Measurements from ENCODE around the gene SH3GL1.
A peak's percentile ranks its signal among the peaks of the same experiment; 100 is the strongest.

SH3GL1 gene

GRCh38 chr19:4431808-4432674 is 31.7 kb upstream of the SH3GL1 start:
- DNase-seq, result no peak

DNA sequence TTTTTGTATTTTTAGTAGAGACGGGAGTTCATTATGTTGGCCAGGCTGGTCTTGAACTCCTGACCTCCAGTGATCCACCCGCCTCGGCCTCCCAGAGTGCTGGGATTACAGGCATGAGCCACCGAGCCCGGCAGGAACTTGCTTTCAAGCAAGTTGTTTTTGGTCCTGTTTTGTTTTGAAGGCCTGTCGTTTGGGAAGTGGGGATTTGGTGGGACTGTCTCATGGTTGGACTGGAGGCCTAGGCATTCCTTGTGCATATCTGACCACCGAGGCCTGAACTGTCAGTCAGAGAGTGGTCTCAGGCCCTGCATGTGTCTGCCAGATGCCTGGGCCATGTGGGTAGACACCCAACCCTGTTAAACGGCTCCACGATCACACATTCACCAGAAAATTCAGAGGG is 30.9 kb upstream of the SH3GL1 start:
- no peak for DNase-seq

GRCh38 chr19:4430760-4431159 is 30.4 kb upstream of the SH3GL1 start:
- DNase-seq, result no peak

- DNase-seq, result no peak
Observed at GRCh38 chr19:4429771-4430171, 29.4 kb upstream of the SH3GL1 start.

DNA sequence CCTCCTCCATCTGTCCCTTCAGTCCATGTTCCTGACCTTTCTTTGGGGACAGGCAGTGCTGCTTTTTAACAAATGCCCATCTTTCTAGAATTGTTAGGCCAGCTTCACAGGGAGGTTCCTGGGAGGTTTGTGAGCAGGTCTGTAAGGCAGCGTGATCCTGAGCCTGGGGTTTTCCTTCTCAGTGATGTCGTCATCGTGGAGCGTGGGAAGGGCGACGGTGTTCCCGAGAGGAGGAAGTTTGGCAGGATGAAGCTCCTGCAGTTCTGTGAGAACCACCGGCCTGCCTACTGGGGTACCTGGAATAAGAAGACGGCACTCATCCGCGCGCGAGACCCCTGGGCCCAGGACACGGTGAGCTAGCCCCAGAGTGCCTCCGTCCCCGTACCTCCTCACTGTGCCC is 28.9 kb upstream of the SH3GL1 start:
- no peak for DNase-seq

GRCh38 chr19:4428326-4428975 is 28.1 kb upstream of the SH3GL1 start:
- no peak for DNase-seq

GRCh38 chr19:4425537-4425936 is 25.2 kb upstream of the SH3GL1 start:
- no peak for DNase-seq

- DNase-seq, result no peak
Observed at GRCh38 chr19:4423416-4424126, 23.2 kb upstream of the SH3GL1 start.

GRCh38 chr19:4416268-4416667 is 15.9 kb upstream of the SH3GL1 start:
- DNase-seq, result no peak

- DNase-seq, result no peak
Observed at GRCh38 chr19:4415352-4415751, 15.0 kb upstream of the SH3GL1 start.

- DNase-seq, result no peak
Observed at GRCh38 chr19:4414800-4415321, 14.5 kb upstream of the SH3GL1 start.

DNA sequence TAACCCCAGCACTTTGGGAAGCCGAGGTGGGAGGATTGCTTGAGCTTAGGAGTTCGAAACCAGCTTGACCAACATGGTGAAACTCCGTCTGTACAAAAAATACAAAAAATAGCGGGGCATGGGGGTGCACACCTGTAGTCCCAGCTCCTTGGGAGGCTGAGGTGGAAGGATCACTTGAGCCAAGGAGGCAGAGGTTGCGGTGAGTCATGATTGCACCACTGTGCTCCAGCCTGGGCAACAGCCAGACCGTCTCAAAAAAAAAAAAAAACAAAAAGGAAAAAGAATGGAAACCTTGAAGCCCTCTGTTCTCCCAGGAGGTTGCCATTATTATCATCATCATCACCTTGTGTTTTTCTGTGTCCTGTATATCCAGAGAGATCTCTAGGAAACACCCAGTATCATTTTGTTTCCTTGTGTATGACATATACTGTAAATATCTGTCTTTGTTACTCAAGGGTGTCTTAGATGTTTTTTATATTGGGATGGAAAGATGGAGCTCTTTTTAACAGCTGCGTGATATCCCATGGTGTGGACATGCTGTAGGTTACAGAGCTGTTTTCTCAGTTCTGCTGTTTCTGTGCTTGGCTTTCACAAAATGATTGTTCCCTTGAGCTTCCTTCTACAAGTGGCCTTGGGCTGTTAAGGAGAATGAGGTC is 13.9 kb upstream of the SH3GL1 start:
- no peak for DNase-seq

DNA sequence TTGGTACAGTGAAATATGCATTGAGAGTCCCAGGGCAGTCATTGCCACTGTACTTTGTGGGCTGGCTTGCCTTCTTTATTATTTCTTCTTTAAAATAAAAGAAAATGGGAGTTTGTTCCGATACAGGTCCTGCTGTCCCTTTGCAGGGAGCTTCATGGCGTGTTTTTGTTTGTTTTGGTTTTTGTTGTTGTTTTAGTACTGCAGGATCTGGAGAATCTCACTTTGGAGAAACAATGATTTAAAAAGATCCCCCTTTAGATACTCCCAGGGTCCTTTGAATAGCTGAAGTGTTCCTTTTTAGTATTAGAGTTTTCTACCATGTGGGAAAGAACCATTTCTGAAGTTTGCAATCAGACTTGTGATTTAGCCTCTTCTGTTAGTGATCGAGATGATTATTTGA is 13.2 kb upstream of the SH3GL1 start:
- DNase-seq, result no peak

DNA sequence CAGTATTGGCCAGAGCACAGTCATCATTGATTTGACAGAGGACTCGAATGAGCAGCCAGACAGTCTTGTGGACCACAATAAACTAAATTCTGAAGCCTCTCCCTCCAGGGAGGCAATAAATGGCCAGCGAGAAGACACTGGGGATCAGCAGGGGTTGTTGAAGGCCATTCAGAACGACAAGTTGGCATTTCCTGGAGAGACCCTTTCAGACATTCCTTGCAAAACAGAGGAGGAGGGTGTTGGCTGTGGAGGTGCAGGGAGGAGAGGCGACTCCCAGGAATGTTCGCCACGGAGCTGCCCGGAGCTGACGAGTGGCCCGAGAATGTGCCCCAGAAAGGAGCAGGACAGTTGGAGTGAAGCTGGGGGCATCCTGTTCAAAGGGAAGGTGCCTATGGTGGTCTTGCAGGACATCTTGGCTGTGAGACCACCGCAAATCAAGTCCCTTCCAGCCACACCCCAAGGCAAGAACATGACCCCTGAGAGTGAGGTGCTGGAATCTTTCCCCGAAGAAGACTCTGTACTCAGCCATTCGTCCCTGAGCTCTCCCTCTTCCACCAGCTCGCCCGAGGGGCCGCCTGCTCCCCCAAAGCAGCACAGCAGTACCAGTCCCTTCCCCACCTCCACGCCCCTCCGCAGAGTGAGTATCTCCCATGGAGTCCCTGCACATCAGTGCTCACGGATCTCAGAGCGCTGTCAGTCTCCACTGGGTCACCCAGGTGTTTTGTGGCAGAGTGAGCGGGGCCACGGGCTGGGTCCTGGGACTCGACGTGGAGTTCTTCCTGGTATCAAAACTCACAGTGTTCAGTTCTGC is 9.0 kb upstream of the SH3GL1 start:
- no peak for DNase-seq

DNA sequence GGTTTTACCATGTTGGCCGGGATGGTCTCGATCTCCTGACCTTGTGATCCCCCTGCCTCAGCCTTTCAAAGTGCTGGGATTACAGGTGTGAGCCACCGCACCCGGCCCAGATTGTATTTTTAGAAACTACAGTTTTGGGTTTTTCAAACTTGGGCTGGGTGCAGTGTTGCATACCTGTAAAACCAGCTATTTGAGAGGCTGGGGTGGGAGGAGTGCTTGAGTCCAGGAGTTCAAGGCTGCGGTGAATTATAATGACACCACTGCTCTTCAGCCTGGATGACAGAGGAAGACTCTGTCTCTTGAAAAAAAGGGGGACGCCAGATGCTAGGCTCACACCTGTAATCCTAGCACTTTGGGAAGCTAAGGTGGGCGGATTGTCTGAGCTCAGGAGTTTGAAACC is 6.3 kb upstream of the SH3GL1 start:
- DNase-seq, result no peak

- DNase-seq, result no peak
Observed at GRCh38 chr19:4405977-4406376, 5.6 kb upstream of the SH3GL1 start.

DNA sequence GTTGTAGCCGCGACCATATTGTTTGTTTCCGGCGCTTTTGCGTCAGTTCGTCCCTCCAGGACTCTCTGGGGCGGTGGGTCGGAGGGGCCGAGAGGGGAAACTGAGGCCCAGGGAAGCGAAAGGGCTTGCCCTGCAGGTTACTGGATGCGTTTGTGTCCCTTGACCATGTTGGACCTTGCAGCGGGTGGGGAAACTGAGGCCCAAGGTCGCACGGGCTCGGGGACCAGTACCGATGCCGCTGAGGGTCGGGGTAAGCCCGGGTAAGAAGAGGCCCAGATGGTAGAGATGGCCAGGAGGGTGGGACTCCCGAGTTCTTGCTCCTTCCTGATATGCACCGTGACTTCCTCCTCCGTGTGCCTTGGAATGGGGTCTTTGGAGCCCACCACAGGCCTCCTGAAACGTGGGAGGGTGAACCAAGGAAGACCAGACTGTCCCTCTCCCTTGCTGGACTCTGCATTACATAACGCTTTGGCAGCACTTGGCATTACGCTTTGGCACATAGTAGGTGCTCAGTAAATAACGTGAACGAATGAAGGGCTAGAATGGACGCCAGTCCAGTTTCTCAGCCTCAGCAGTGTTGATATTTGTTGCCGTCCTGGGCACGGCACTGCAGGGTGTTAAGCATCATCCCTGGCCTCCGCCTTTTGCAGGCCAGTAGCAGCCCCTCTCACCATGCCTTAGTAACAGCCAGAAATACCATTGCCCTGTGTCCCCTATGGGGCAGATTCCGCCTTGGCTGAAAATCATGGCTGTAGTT is 2.8 kb upstream of the SH3GL1 start:
- no peak for DNase-seq

DNA sequence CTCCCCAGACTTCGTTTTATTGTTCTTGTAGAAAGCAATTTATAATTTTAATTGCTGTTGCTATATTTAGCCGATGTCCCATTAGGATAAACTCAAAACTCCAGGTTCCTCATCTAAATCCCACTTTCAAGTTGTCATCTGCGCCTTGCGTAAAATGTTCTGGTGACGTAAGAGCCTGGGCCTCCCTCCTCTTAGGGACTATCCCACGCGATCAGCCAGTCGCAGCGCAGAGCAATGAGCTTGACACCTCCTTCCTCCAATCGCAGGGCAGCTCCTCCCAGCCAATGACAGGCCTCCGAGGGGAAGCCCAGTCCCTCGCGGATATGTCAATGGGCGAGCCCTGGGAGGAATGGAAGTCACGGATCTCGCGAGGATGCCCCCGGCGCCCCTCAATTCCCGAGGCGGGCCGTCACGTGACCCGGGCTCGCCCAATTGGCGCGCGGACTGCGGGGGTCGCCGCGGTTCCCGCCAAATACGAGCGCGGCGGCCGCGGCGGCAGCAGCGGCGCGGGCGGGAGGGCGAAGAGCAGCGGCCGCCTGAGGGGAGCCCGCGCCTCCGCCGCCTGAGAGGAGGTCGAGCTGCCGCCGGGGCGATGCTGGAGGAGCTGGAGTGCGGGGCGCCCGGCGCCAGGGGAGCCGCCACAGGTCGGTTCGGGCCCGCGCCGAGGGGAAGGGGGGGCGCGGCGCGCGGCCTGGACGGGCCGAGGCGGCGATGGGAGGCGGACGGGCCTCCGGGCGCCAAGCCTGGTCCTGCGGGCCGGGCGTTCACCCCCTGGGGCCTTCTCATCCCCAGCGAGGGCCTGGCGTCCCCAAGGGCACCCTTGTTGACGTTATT is 2.0 kb upstream of the SH3GL1 start, which contains the start of gene CHAF1A:
Gene CHAF1A (plus strand): TSS at position 470 of the 834 bp plus-strand sequence. CDS start 123 bp downstream, at position 593.
- peak; percentile 95 to 100 (median 98) for DNase-seq

- DNase-seq, result no peak
Observed at GRCh38 chr19:4401769-4402170, 1.4 kb upstream of the SH3GL1 start.

DNA sequence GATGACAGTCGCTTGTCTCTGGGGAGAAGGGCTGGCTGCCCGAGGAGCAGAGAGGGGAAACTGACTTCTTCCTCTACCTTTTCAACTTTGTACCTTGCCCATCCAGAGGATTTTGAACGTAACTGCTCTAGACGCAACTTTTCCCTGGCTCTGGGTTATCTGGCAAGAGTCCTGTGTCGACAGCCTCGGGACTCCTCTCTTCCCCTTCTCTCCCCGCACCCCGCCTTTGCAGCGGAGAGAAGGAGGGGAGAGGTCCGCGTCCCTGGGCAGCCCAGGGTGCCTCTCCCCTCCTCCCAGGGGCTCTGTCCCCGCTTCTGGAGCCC is 574 bp downstream of the SH3GL1 start:
- DNase-seq, result peak in 2 of 5 experiments; percentile 21 to 50
